Suppressor macrophage treated with lipopolysaccharide for 1 hour (primary cell): ENCODE data around the gene NT5E.
"Not testable (repeated sequence)": the region's sequence is repeated elsewhere in the genome, so short reads cannot be mapped to it uniquely, and the experiment has no call there.

Experiments used
- DNase-seq, 3 donors: peaks; one replicate each; pipeline ENCODE4 v3.0.0-alpha.2; 2020 to 2022

Gene NT5E

GRCh38 chr6:85494547-85495536 lies 45.0 kb downstream of the NT5E start:
- peak; percentile 20 to 47 (median 27) for DNase-seq

GRCh38 chr6:85496009-85496579 lies 46.2 kb downstream of the NT5E start:
- no peak for DNase-seq

GRCh38 chr6:85496856-85497255 lies 47.0 kb downstream of the NT5E start:
- no peak for DNase-seq

GRCh38 chr6:85498596-85499258 lies 48.8 kb downstream of the NT5E start:
- DNase-seq = no peak

GRCh38 chr6:85506441-85507093 lies 56.7 kb downstream of the NT5E start:
- no peak for DNase-seq

- no peak for DNase-seq
These were observed 66.3 kb downstream of the NT5E start for GRCh38 chr6:85516168-85516567.

GRCh38 chr6:85524281-85524680 lies 74.4 kb downstream of the NT5E start:
- DNase-seq = not testable (repeated sequence)

GRCh38 chr6:85537055-85537494 lies 87.2 kb downstream of the NT5E start:
- DNase-seq = peak; percentile 2 to 49 (median 40)

GRCh38 chr6:85544776-85545175 lies 94.9 kb downstream of the NT5E start:
- no peak for DNase-seq
